ENCODE measurements around the gene SPDL1.

The SPDL1 gene

DNA sequence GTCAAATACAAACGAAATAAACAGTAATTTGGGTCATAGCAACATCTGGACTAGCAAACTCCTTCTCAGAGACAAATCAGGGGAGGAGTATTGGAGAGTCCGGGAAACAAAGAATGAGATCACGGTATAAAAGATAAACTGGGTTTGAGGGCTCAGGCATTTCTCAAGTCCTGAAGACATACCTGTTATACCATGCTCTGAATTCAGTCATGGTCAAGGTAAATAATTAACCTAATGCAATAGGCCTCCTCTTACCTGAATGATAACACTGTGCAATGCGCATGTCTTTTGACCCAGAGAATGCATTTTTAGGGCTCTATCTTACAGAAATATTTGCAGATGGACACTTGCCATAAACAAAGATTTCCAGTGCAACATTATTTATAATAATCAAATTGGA lies 31.9 kb upstream of the SPDL1 start:
- Mint-ChIP-seq H3K27me3 (peaks cover 46 to 65% of the 10 kb centered on the region in 2 donors), H3K36me3 (no peaks in the 10 kb centered on the region), H3K27ac (no peak overlapping the region), H3K9me3 (peaks cover 0 to 6% of the 10 kb centered on the region in 2 donors), H3K4me1 (no peaks in the 10 kb centered on the region), H3K4me3 (no peak overlapping the region)
- no peak for DNase-seq
- no peak for ATAC-seq (replicated peaks)

DNA sequence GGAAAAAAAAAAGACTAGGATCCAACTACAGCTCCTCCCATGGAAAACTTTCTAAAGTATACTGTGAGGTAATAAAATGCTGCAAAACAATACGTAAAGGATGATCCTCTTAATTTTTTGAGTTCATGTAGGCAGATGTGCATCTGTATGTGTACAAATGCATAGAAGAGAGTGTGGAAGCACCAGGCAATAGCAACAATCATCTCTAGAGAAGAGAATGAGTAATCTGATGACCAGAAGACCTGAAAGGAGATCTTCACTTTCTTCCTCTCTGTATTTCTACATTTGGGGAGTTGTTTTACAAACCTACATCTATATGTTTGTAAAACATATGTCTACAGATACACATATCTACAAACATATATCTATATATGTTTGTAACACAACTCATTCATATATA lies 29.3 kb upstream of the SPDL1 start:
- Mint-ChIP-seq H3K36me3 (no peaks in the 10 kb centered on the region), H3K27ac (no peak overlapping the region), H3K4me3 (no peak overlapping the region), H3K9me3 (peaks cover 5 to 16% of the 10 kb centered on the region in 2 donors), H3K27me3 (peaks cover 45 to 52% of the 10 kb centered on the region in 2 donors), H3K4me1 (no peaks in the 10 kb centered on the region)
- DNase-seq (no peak), ATAC-seq (replicated peaks) (no peak)

DNA sequence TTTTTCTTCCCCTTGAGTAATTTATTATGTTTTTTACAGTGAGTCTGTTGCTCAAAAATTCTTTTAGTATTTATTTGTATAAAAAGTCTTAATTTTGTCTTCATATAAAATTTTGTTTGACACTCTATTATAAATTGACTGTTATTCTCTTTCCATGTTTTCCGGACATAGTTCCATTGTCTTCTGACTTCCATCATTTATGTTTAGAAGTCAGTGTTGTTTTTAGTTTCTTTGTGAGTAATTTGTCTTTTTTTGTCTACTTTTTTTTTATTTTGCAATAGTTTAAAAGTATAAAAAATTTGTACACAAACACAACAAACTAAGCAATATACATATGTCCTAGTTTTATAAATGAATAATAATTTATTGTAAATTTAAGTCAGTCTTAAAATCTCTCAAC lies 25.7 kb upstream of the SPDL1 start:
- ATAC-seq (replicated peaks) (no peak), DNase-seq (no peak)
- Mint-ChIP-seq H3K4me3 (no peak overlapping the region), H3K27ac (no peak overlapping the region), H3K27me3 (peaks cover 40 to 51% of the 10 kb centered on the region in 2 donors), H3K36me3 (no peaks in the 10 kb centered on the region), H3K9me3 (peaks cover 5 to 16% of the 10 kb centered on the region in 2 donors), H3K4me1 (no peaks in the 10 kb centered on the region)

DNA sequence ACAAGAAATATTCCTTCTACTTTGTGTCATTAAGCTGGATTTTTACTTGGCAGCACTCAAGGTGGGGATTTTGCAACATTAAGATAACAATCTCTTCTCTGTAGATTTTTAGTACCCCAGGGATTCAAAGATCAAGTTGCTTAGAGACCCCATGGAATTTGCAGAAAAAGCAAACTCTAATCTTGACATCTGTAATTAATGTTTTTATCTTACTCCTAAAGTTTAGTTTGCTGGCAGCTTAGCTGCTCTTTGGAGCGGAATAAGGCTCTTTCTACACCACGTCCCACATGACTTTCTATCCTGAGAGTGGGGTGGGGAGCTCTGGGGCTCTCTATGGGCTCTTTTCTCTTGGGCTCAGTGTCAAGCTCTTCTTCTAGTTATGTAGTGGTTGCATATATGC lies 21.7 kb upstream of the SPDL1 start:
- ATAC-seq (replicated peaks) (no peak), DNase-seq (no peak)
- Mint-ChIP-seq H3K27me3 (peaks cover 46 to 51% of the 10 kb centered on the region in 2 donors), H3K27ac (no peak overlapping the region), H3K4me1 (no peaks in the 10 kb centered on the region), H3K4me3 (no peak overlapping the region), H3K36me3 (no peaks in the 10 kb centered on the region), H3K9me3 (peaks cover 5 to 10% of the 10 kb centered on the region in 2 donors)

DNA sequence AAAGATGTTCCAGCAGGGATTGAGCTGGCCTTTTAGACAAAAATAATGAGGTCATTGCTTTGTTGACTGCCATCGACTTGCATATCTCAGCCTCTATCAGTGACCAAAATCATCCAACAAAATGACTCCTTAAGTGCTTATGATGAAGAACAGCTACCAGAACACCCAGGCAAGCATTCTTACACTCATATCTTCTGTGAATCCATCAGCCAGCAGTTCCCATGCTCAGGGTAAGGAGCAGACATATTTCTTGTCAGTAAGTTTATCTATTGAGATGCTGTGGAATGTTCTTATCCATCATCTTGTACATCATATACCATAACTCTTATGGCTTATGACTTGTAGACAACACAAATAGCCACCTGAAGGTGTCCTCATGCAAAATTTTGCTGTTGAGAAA lies 20.2 kb upstream of the SPDL1 start:
- Mint-ChIP-seq H3K4me1 (no peaks in the 10 kb centered on the region), H3K27me3 (peaks cover 50 to 52% of the 10 kb centered on the region in 2 donors), H3K27ac (no peak overlapping the region), H3K36me3 (no peaks in the 10 kb centered on the region), H3K4me3 (no peak overlapping the region), H3K9me3 (peaks cover 4% of the 10 kb centered on the region in 2 donors)
- DNase-seq (no peak), ATAC-seq (replicated peaks) (no peak)

DNA sequence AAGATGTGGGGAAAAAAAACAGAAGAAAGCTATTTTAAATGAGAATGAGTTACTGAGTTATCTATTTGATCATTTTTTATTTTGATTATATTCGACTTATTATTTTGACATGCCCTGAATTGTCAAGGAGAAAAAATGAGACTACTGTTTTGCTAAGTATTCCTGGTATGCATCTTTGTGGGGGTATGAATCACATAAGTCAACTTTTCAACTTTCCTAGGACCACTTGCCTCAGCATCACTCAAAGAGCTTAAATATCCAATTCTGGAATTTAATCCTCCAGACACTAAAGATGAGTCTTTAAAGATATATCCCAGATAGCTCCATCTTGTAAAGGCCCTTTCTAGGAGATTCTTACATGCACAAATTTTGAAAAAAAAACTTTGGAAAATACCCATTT lies 17.4 kb upstream of the SPDL1 start:
- Mint-ChIP-seq H3K9me3 (peaks cover 0 to 4% of the 10 kb centered on the region in 2 donors), H3K4me3 (no peak overlapping the region), H3K27me3 (peaks cover 44 to 46% of the 10 kb centered on the region in 2 donors), H3K27ac (no peak overlapping the region), H3K4me1 (no peaks in the 10 kb centered on the region), H3K36me3 (no peaks in the 10 kb centered on the region)
- ATAC-seq (replicated peaks), result no peak
- no peak for DNase-seq

DNA sequence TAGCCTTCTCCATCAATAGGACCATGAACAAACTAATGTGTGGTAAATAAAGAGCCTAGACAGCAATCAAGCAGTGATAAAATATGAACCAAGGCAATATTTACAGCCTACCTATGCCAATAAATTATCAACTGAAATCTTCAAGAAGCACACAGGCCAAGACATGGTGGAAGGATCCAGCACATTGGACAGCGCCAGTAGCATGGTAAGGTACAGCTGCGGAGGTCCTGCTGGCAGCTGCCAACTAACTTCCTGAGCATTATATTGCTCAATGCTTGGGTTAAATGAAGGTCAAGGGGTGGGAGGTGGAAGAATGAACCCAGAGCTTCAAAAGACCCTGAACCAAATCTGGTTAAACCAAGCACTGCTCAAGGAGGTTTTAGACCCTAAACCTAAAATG lies 16.5 kb upstream of the SPDL1 start:
- H3K27me3 Mint-ChIP-seq, result peaks cover 44% of the 10 kb centered on the region in 2 donors
- ATAC-seq (replicated peaks), result no peak
- H3K4me1 Mint-ChIP-seq, result no peaks in the 10 kb centered on the region
- no peak for DNase-seq
- H3K27ac Mint-ChIP-seq, result no peak overlapping the region
- no peak overlapping the region for H3K4me3 Mint-ChIP-seq
- H3K9me3 Mint-ChIP-seq, result peaks cover 0 to 4% of the 10 kb centered on the region in 2 donors
- H3K36me3 Mint-ChIP-seq, result no peaks in the 10 kb centered on the region

DNA sequence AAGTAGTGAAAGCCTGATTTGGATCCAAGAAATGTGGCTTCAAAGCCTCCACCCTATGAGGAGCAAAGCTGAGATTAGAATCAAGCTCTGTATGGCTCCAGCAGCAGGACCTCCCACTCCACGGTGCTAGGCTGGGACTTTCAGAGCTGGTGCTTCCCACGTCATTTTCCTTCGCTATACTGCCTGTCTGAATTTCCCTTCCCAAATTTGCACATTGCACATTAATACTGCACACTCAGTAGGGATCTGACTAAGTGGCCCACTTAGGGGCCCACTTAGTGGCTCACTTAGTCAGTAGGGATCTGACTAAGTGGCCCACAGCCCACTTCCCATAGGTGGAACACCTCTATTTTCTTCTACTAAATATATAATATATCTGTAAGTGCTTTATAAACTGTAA lies 14.1 kb upstream of the SPDL1 start:
- Mint-ChIP-seq H3K4me3 (no peak overlapping the region), H3K27ac (no peak overlapping the region), H3K4me1 (no peaks in the 10 kb centered on the region), H3K36me3 (no peaks in the 10 kb centered on the region), H3K9me3 (peaks cover 0 to 4% of the 10 kb centered on the region in 2 donors), H3K27me3 (peaks cover 36 to 37% of the 10 kb centered on the region in 2 donors)
- DNase-seq, result no peak
- no peak for ATAC-seq (replicated peaks)

DNA sequence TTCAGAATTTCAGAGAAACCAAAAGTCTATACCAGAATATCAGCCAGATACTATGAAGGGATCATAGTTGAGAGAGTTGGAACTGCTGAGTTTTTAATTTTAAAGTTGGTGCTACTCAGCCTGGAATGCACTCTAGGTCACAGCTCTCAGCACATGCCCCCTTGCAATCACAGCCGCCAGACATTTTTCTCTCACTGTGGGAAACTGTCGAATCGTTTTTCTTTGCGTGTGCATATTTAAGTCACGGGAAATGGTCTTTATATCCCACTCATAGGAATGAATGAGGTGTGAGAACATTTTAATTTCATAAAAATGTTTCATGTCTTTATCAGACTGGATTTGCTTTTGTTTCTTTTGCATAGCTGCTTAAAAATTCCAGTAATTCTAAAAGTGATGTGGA lies 12.2 kb upstream of the SPDL1 start:
- H3K27ac Mint-ChIP-seq, result no peak overlapping the region
- no peaks in the 10 kb centered on the region for H3K36me3 Mint-ChIP-seq
- DNase-seq (no peak), ATAC-seq (replicated peaks) (no peak)
- H3K27me3 Mint-ChIP-seq, result peaks cover 40 to 44% of the 10 kb centered on the region in 2 donors
- H3K4me3 Mint-ChIP-seq, result no peak overlapping the region
- no peaks in the 10 kb centered on the region for H3K4me1 Mint-ChIP-seq
- H3K9me3 Mint-ChIP-seq, result peaks cover 0 to 4% of the 10 kb centered on the region in 2 donors

DNA sequence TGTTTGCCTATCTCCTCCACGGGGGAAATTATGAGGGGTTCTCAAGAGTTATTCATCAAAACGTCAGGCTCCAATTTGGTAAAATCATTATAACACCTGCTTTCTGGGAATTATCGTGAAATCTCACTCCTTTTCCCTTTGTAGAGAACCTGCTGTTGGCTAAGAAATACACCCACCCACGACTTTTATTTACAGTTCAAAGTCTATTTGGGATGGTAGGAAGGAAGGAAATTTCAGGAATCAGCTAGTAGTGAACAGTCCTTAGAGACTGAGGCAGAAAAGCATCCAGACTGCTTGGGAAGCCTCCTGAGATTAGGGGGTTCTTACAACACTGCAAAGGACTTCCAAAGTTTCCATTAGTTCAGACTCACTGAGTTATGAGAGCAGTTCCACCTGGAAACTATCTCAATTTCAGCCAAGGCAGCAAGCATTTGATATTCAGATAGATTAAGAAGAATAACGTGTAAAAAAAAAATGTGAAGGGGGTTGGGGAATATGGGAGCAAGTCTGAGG lies 9.4 kb upstream of the SPDL1 start:
- H3K27me3 Mint-ChIP-seq, result peaks cover 38 to 44% of the 10 kb centered on the region in 2 donors

DNA sequence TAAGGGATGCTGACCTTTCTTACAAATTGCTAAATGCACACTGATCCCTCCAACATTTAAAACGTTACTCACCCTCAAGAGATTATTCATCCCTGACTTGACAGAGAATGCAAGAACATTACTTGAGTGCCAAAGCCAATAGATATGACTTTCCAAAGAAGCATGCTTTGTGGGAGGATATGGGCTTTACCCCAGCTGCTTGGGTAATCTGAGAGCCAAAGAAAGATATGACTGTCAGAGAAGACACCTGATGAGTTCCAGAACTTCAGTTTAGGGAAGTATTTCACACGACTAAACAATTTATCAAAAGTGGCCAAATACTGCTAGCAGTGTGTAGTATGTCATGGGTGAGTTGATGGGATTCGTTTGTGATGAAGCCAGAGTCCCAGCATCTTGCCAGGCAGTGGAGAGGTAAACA lies 7.4 kb upstream of the SPDL1 start:
- Mint-ChIP-seq H3K4me3 (no peak overlapping the region), H3K4me1 (no peaks in the 10 kb centered on the region), H3K9me3 (no peaks in the 10 kb centered on the region), H3K36me3 (no peaks in the 10 kb centered on the region), H3K27me3 (peaks cover 27 to 29% of the 10 kb centered on the region in 2 donors), H3K27ac (no peak overlapping the region)
- DNase-seq (no peak), ATAC-seq (replicated peaks) (peak; percentile 29 to 63)

More for the DNA sequence above, 9.4 kb upstream of the SPDL1 start:
- ATAC-seq (replicated peaks) (no peak), DNase-seq (no peak)
- no peak overlapping the region for H3K27ac Mint-ChIP-seq
- no peaks in the 10 kb centered on the region for H3K9me3 Mint-ChIP-seq
- H3K36me3 Mint-ChIP-seq, result no peaks in the 10 kb centered on the region
- H3K4me3 Mint-ChIP-seq, result no peak overlapping the region
- no peaks in the 10 kb centered on the region for H3K4me1 Mint-ChIP-seq

DNA sequence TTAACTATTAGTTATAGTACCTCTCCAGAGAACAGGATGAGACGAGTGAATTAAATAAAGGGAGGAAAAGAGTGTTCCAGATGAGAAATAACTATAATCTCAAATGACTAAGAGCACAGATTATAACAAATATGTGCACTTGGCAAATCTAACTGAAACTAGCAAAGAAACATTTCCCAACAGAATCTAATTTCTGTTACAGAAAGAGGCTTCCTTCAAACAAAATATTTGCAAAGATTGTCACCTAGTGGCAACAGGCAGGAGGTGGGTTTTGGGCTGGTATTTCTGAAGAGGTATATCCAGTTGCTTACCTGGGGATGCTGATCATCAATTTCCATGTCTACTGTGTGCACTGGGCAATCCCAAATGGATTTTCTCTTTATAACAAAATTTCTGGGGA lies 5.6 kb upstream of the SPDL1 start:
- no peak overlapping the region for H3K4me3 Mint-ChIP-seq
- H3K27ac Mint-ChIP-seq, result no peak overlapping the region
- H3K36me3 Mint-ChIP-seq, result no peaks in the 10 kb centered on the region
- H3K4me1 Mint-ChIP-seq, result peaks cover 7 to 12% of the 10 kb centered on the region in 2 donors
- DNase-seq, result no peak
- no peaks in the 10 kb centered on the region for H3K9me3 Mint-ChIP-seq
- ATAC-seq (replicated peaks), result no peak
- peaks cover 27 to 29% of the 10 kb centered on the region in 2 donors for H3K27me3 Mint-ChIP-seq

DNA sequence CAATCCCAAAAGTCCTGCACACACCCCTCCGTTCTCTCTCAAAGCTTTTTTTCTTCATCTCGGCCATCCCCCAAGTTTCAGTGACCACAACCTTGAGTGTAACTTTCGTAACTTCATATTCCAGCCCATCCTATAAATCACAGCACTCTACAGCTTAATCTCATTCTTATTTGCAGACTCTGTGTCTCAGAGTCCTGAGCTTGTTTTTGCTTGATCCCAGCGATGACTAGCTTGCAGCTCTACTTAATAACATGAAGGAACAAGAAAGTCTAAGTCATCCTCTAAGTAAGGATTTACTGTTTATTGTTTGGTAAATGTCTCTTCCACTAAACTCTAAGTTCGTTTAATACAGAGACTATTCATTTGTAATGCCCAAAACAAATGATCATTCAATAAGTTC lies 2.6 kb upstream of the SPDL1 start:
- DNase-seq, result no peak

DNA sequence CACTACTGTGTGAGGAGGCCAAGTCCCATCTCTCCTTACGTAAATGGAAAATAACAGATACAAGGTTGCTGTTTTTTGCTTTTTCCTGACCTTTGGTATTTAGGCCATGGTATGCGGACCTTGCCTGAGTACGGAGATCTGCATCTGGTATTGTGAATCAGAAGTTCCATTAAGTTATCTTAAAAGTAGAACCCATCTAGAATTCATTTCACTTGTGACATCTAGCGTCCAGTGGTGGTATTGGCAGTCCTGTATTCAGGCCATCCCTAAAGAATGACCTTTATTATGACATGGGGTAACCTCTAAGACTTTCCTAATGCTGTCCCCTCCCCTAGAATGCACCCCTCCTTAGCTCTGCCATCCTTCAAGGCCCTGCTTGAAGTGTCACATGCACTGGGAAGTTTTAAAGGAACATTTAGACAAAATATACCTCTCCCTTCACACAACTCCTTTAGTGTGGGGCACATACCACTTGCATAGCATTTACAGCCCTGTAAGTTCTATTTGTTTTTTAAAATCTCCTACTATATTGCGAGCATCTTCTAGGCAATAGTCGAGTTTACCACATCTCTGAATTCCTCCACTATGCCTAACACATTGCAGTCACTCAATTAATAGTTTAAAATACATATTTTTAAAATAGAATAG lies 1.9 kb upstream of the SPDL1 start:
- H3K4me3 Mint-ChIP-seq, result no peak overlapping the region
- H3K27me3 Mint-ChIP-seq, result peaks cover 5 to 12% of the 10 kb centered on the region in 2 donors
- H3K27ac Mint-ChIP-seq, result no peak overlapping the region
- H3K4me1 Mint-ChIP-seq, result peaks cover 14 to 33% of the 10 kb centered on the region in 2 donors
- H3K9me3 Mint-ChIP-seq, result no peaks in the 10 kb centered on the region
- ATAC-seq (replicated peaks) (peak; percentile 35 to 43), DNase-seq (peak; percentile 46)
- H3K36me3 Mint-ChIP-seq, result peaks cover 0 to 8% of the 10 kb centered on the region in 2 donors

More for the DNA sequence above, 2.6 kb upstream of the SPDL1 start:
- H3K4me3 Mint-ChIP-seq, result no peak overlapping the region
- ATAC-seq (replicated peaks), result no peak
- peaks cover 0 to under 1% of the 10 kb centered on the region in 2 donors for H3K36me3 Mint-ChIP-seq
- H3K27ac Mint-ChIP-seq, result no peak overlapping the region
- H3K27me3 Mint-ChIP-seq, result peaks cover 11 to 17% of the 10 kb centered on the region in 2 donors
- peaks cover 10 to 26% of the 10 kb centered on the region in 2 donors for H3K4me1 Mint-ChIP-seq
- H3K9me3 Mint-ChIP-seq, result no peaks in the 10 kb centered on the region

DNA sequence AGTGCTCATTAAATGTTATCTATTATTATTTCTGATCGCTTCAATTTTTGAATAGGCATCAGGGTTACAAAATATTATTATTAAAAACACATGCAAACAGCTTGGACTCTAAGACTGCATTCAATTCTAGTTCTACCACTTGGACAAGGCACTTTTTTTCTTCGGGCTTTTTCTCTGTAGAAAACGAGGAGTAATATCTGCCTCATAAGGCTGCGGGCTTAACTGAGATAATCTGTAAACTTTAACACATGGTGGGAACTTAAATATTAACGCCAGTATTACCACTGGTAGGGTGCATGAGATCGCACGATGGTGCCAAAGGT lies 511 bp upstream of the SPDL1 start:
- no peaks in the 10 kb centered on the region for H3K9me3 Mint-ChIP-seq
- DNase-seq (no peak), ATAC-seq (replicated peaks) (peak; percentile 61 to 64)
- peaks cover 14 to 37% of the 10 kb centered on the region in 2 donors for H3K4me1 Mint-ChIP-seq
- peaks cover 0 to 4% of the 10 kb centered on the region in 2 donors for H3K27me3 Mint-ChIP-seq
- peak overlapping the region; percentile 99 for H3K27ac Mint-ChIP-seq
- peak overlapping the region; percentile 93 to 100 for H3K4me3 Mint-ChIP-seq
- peaks cover 0 to 16% of the 10 kb centered on the region in 2 donors for H3K36me3 Mint-ChIP-seq

Data from stimulated activated naive B cell treated with anti-CD40 and anti-IgM and Interleukin-4, amounts not matched to agents 10 μg/mL and 1 μg/mL and 100 μg/mL, for 72 hours (primary cell).